Left lung (tissue), 10 donors: Measurements from ENCODE around the gene LRRC8A. TPM values are rescaled to one million over a fixed set of nuclear protein-coding genes. Genes with fewer than 3 reads are reported as not detected.

Experiments used
- ATAC-seq: fragments of 200-7000 bp; cut with Tn5 transposase; one replicate; pipeline ENCODE4 v1.9.1; 2020; ENCODE audit warnings: moderate library complexity
- DNase-seq, 4 donors: peaks; one replicate each; pipeline ENCODE4 v3.0.0-alpha.2; 2013 to 2020
- H3K27ac ChIP-seq, 2 donors: fragments of 200-600 bp; sonication (generic) in 1 of 2; one replicate each; pipeline versions ENCODE4 v1.5.0 to v1.8.0; 2020 to 2021
- H3K27me3 ChIP-seq, 2 donors: fragments of 200-600 bp; sonication (generic) in 1 of 2; one replicate each; pipeline versions ENCODE4 v1.5.0 to v1.8.0; 2020 to 2021
- H3K36me3 ChIP-seq, 2 donors: fragments of 200-600 bp; sonication (generic) in 1 of 2; one replicate each; pipeline versions ENCODE4 v1.5.0 to v1.8.0; 2020 to 2021
- H3K4me1 ChIP-seq, 2 donors: fragments of 200-600 bp; one replicate each; pipeline ENCODE4 v1.8.0; 2021
- H3K4me3 ChIP-seq, 2 donors: fragments of 200-600 bp; sonication (generic) in 1 of 2; one replicate each; pipeline versions ENCODE4 v1.5.0 to v1.8.0; 2020 to 2021; ENCODE audit warnings: mild to moderate bottlenecking in 1 of 2
- H3K9me3 ChIP-seq, 2 donors: fragments of 200-600 bp; sonication (generic) in 1 of 2; one replicate each; pipeline versions ENCODE4 v1.5.0 to v1.8.0; 2020 to 2021
- CTCF ChIP-seq, 2 donors: fragments of 200-600 bp; sonication (generic) in 1 of 2; IDR thresholded peaks; one replicate each; pipeline versions ENCODE4 v1.5.0 to v1.8.0; 2021; ENCODE audit warnings: antibody characterized with exemption in 2 of 2
- intact Hi-C, 2 donors: fragments of 100-400 bp; cut with DNase I; formaldehyde crosslinking; loops; one replicate each; pipeline versions ENCODE4 v1.11.2 to v1.14.2; 2022
- polyA plus RNA-seq, 6 donors: library from polyadenylated mRNA; unstranded; fragments of 120-200 nt; gene quantifications; one replicate each; pipeline ENCODE4 v1.2.1, GENCODE V29; 2013; ENCODE audit not compliant: insufficient read length in 6 of 6
- total RNA-seq, 2 donors: library from RNA; stranded (reverse); fragmentation: NEBNext Ultra II Directional; extraction: Animal tissue kit (Norgen Biotek cat#: 25700); gene quantifications; one replicate each; pipeline ENCODE4 v1.2.1, GENCODE V29; 2021
- donor health status: DM: no; HTN: yes; CAD: no.
- donor health status: DM: no; HTN: no; CAD: no.

The LRRC8A gene
- total and polyA plus RNA-seq, 8 donors = 24.6 to 70.6 (median 29.3) TPM

- Histone ChIP-seq H3K4me1 (peaks cover 19 to 46% of the 10 kb centered on the region in 2 donors), H3K36me3 (peaks cover 0 to 13% of the 10 kb centered on the region in 2 donors), H3K4me3 (peak overlapping the region; percentile 37 to 48), H3K27me3 (no peaks in the 10 kb centered on the region), H3K9me3 (no peaks in the 10 kb centered on the region), H3K27ac (peak overlapping the region; percentile 77 to 88)
- DNase-seq = peak in 3 of 4 donors; percentile 76 to 81 (median 80)
- TF ChIP-seq CTCF (IDR thresholded peaks at IDR 0.05) = no peak
- ATAC-seq = peak; percentile 86
- intact Hi-C loops = no loop called here
These were observed 40.2 kb downstream of the LRRC8A start for GRCh38 chr9:128921881-128922763.

GRCh38 chr9:128923493-128923883 lies 41.6 kb downstream of the LRRC8A start:
- no peak for TF ChIP-seq CTCF (IDR thresholded peaks at IDR 0.05)
- Histone ChIP-seq H3K4me3 (no peak overlapping the region), H3K27ac (peak overlapping the region in 1 of 2 donors; percentile 88), H3K4me1 (peaks cover 16 to 47% of the 10 kb centered on the region in 2 donors), H3K9me3 (no peaks in the 10 kb centered on the region), H3K27me3 (no peaks in the 10 kb centered on the region), H3K36me3 (no peaks in the 10 kb centered on the region)
- no peak for ATAC-seq
- DNase-seq = no peak
- intact Hi-C loops = no loop called here

GRCh38 chr9:128927731-128928411 lies 45.9 kb downstream of the LRRC8A start:
- Histone ChIP-seq H3K27me3 (no peaks in the 10 kb centered on the region), H3K36me3 (no peaks in the 10 kb centered on the region), H3K4me3 (no peak overlapping the region), H3K4me1 (peaks cover 0 to 9% of the 10 kb centered on the region in 2 donors), H3K27ac (no peak overlapping the region), H3K9me3 (no peaks in the 10 kb centered on the region)
- peak; percentile 73 to 76 for TF ChIP-seq CTCF (IDR thresholded peaks at IDR 0.05)
- intact Hi-C loops = loop anchor here in 1 of 2 donors (5.0 kb wide), 1 partner anchor 61 kb away; no protein-coding TSS in a partner anchor
- ATAC-seq (peak; percentile 95), DNase-seq (peak in 2 of 4 donors; percentile 30 to 56)

DNA sequence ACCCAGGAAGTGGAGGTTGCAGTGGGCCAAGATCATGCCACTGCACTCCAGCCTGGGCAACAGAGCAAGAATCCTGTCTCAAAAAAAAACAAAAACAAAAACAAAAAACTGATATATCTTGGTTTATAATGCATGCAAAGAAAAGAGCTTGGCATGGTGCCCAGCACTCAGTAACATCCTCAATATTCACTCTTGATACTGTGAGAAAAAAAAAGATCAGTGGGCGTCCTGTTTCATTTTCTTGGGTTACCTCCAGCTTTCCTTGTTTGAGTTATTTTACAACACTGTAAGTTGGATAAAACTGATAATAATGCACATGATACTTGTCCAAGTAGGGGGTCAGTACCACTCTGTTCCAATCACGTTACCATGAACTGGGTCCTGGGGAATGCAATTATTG lies 46.7 kb downstream of the LRRC8A start:
- no peak for TF ChIP-seq CTCF (IDR thresholded peaks at IDR 0.05)
- Histone ChIP-seq H3K27me3 (no peaks in the 10 kb centered on the region), H3K27ac (no peak overlapping the region), H3K4me1 (peaks cover 0 to 7% of the 10 kb centered on the region in 2 donors), H3K4me3 (no peak overlapping the region), H3K9me3 (no peaks in the 10 kb centered on the region), H3K36me3 (peaks cover 0 to under 1% of the 10 kb centered on the region in 2 donors)
- DNase-seq (no peak), ATAC-seq (no peak)
- intact Hi-C loops = loop anchor here in 1 of 2 donors (5.0 kb wide), 1 partner anchor 61 kb away; no protein-coding TSS in a partner anchor

DNA sequence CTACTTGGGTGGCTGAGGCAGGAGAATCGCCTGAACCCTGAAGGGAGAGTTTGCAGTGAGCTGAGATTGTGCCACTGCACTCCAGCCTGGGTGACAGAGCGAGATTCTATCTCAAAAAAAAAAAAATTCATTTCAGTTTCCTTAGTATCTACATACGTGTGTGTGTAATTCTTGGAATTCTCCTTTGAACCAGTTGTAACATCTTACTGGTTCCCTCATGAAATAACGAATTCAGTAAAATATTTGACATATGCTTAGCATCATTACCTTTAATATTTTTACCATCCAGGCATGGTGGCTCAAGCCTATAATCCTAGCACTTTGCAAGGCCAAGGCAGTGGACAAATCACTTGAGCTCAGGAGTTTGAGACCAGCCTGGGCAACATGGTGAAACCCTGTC lies 47.6 kb downstream of the LRRC8A start:
- no peak for TF ChIP-seq CTCF (IDR thresholded peaks at IDR 0.05)
- DNase-seq (no peak), ATAC-seq (no peak)
- H3K27me3 ChIP-seq = no peaks in the 10 kb centered on the region
- no peak overlapping the region for H3K4me3 ChIP-seq
- H3K4me1 ChIP-seq = peaks cover 0 to 7% of the 10 kb centered on the region in 2 donors
- H3K27ac ChIP-seq = no peak overlapping the region
- peaks cover 0 to 6% of the 10 kb centered on the region in 2 donors for H3K36me3 ChIP-seq
- intact Hi-C loops = loop anchor here in 1 of 2 donors (5.0 kb wide), 1 partner anchor 62 kb away; no protein-coding TSS in a partner anchor
- H3K9me3 ChIP-seq = no peaks in the 10 kb centered on the region
